H54 (cell line): Measurements from ENCODE around the gene ASXL2.
"Not testable (repeated sequence)": the region's sequence is repeated elsewhere in the genome, so short reads cannot be mapped to it uniquely, and the experiment has no call there.

Source experiments
- DNase-seq: peaks from one replicate; pipeline ENCODE4 v3.0.0; 2011; ENCODE audit warnings: low spot score, mixed read lengths; ENCODE audit not compliant: insufficient read length
- FAIRE-seq: peaks from 3 replicates; lab custom pipeline; 2011; peaks lifted over from hg19 to GRCh38; lab: Jason Lieb, UNC
- POLR2A ChIP-seq: IDR thresholded peaks from 2 replicates; pipeline ENCODE4 v1.6.1; 2011; ENCODE audit warnings: low read depth, mild to moderate bottlenecking, low read length

The ASXL2 gene

GRCh38 chr2:25872134-25872533 lies 6.2 kb downstream of the ASXL2 start:
- TF ChIP-seq POLR2A, result no peak
- FAIRE-seq, result no peak
- DNase-seq, result no peak

GRCh38 chr2:25867396-25868003 lies 10.8 kb downstream of the ASXL2 start:
- no peak for FAIRE-seq
- no peak for DNase-seq
- no peak for TF ChIP-seq POLR2A

- FAIRE-seq (no peak), DNase-seq (no peak)
- TF ChIP-seq POLR2A, result no peak
Observed at GRCh38 chr2:25856377-25856776, 21.9 kb downstream of the ASXL2 start.

GRCh38 chr2:25855065-25855464 lies 23.2 kb downstream of the ASXL2 start:
- no peak for FAIRE-seq
- TF ChIP-seq POLR2A, result no peak
- no peak for DNase-seq

GRCh38 chr2:25854613-25855012 lies 23.7 kb downstream of the ASXL2 start:
- no peak for DNase-seq
- no peak for TF ChIP-seq POLR2A
- no peak for FAIRE-seq

- no peak for FAIRE-seq
- no peak for TF ChIP-seq POLR2A
- no peak for DNase-seq
Observed at GRCh38 chr2:25853038-25853638, 25.1 kb downstream of the ASXL2 start.

- DNase-seq, result peak; percentile 39
- no peak for TF ChIP-seq POLR2A
- FAIRE-seq, result peak; percentile 97
Observed at GRCh38 chr2:25851740-25852503, 26.4 kb downstream of the ASXL2 start.

GRCh38 chr2:25850400-25850799 lies 27.9 kb downstream of the ASXL2 start:
- FAIRE-seq, DNase-seq: not testable (repeated sequence)

- FAIRE-seq, DNase-seq: not testable (repeated sequence)
Observed at GRCh38 chr2:25849350-25849749, 28.9 kb downstream of the ASXL2 start.

- FAIRE-seq, result no peak
- no peak for DNase-seq
- TF ChIP-seq POLR2A, result no peak
Observed at GRCh38 chr2:25845843-25846505, 32.3 kb downstream of the ASXL2 start.

GRCh38 chr2:25844089-25844488 lies 34.2 kb downstream of the ASXL2 start:
- no peak for DNase-seq
- TF ChIP-seq POLR2A, result no peak
- peak; percentile 36 for FAIRE-seq

- DNase-seq (no peak), FAIRE-seq (no peak)
- TF ChIP-seq POLR2A, result no peak
Observed at GRCh38 chr2:25842155-25842554, 36.1 kb downstream of the ASXL2 start.

GRCh38 chr2:25838152-25838756 lies 40.0 kb downstream of the ASXL2 start:
- no peak for TF ChIP-seq POLR2A
- FAIRE-seq (peak; percentile 82), DNase-seq (no peak)

- TF ChIP-seq POLR2A, result no peak
- FAIRE-seq, result no peak
Observed at GRCh38 chr2:25835906-25836305, 42.4 kb downstream of the ASXL2 start.

More at GRCh38 chr2:25835906-25836305, 42.4 kb downstream of the ASXL2 start:
- no peak for DNase-seq
